AG09319 (cell line): ENCODE measurements around the gene TSPO.
A peak's percentile ranks its signal among the peaks of the same experiment; 100 is the strongest.
"Not testable (repeated sequence)": the region's sequence is repeated elsewhere in the genome, so short reads cannot be mapped to it uniquely, and the experiment has no call there.

Source experiments
- DNase-seq: peaks from one replicate; pipeline ENCODE4 v3.0.0-alpha.2; 2010; ENCODE audit warnings: low read depth; ENCODE audit errors: extremely low read depth
- CTCF ChIP-seq: IDR thresholded peaks from 2 replicates; pipeline ENCODE4 v1.5.1; 2011; ENCODE audit warnings: low read depth, mild to moderate bottlenecking, inconsistent platforms, low read length, moderate library complexity

Gene TSPO

GRCh38 chr22:43133401-43133800, 18.0 kb upstream of the TSPO start:
- DNase-seq = no peak
- no peak for TF ChIP-seq CTCF

DNA sequence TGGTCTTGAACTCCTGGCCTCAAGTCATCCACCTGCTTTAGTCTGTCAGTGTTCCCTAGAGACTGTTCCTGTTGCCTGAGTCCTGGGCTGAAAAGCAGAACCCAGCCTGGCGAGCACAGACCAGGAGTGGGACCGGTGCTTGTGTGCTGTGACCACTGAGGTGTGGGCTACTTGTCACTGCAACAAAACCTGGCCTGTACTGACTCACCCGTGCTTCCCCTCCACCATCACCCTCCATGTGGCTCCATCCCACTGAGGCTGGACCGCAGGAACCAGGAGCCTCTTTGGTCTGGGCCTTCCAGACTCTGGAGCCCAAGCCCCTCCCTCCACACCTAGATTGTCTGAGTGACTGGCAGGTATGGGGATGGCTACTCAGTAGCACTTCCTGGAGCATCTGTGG, 16.8 kb upstream of the TSPO start:
- TF ChIP-seq CTCF = no peak
- no peak for DNase-seq

GRCh38 chr22:43135565-43135964, 15.8 kb upstream of the TSPO start:
- no peak for TF ChIP-seq CTCF

DNA sequence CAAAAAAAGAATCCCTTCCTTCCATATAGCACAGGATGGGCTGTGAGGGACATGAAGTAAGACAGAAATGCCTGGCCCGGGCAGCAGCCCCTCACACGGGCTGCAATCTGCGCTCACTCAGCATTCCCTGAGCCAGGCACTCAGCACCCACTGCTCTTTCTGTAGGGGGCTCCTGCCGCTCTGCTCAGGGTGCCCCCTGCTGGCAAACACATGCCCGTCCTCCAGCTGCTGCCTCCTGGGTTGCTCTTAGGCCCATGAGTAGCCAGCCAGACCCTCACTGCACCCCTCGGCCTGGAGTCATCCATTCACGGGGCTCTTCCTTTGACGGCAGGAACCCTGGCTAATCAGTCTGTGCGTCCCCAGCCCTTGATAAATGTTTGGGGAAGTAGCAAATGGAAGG, 15.1 kb upstream of the TSPO start:
- peak; percentile 65 for TF ChIP-seq CTCF
- no peak for DNase-seq

More at GRCh38 chr22:43135565-43135964, 15.8 kb upstream of the TSPO start:
- no peak for DNase-seq

DNA sequence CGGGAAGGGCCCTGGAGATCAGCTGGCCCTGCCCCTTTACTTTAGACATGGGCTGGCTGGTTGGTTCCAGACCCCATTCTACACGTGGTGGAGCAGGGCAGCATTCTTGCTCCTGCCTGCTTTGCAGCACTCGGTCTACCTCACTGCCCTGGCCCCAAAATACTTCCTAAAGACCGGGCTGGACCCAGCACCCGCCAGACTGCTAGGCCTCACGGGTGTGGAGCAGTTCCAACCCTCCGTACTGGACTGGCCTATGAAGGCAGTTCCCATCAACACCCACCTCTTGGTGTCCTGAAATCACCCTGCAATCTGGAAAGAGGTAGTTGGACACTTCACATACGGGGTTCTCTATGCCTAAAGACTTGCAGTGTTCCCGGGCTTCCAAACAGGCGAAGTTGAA, 14.6 kb upstream of the TSPO start:
- TF ChIP-seq CTCF = no peak
- DNase-seq = no peak

GRCh38 chr22:43142880-43143562, 8.3 kb upstream of the TSPO start, which contains the start of gene MCAT:
Gene MCAT (minus strand): TSS chr22:43143398. CDS start chr22:43143348, 50 bp downstream.
- TF ChIP-seq CTCF = no peak
- no peak for DNase-seq

DNA sequence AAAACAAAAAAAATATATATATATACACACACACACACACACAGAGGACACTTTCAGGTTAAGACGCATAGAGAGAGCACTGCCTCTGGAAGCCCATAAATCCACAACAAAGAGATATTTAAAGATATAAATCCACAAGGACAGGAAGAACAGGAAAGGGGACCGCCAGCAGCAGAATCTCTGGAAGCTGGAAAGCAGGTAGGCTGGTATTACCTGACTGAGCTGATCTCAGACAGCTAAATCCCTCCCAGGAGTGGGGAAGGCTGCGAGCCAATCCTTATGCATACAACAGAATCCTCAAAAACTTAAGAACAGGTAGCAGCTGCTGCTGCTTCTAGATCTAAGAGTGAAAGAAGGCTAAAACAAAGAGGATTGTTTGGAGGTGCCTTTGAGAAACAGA, 6.4 kb upstream of the TSPO start:
- no peak for DNase-seq
- no peak for TF ChIP-seq CTCF

GRCh38 chr22:43145371-43145770, 6.0 kb upstream of the TSPO start:
- DNase-seq = not testable (repeated sequence)

DNA sequence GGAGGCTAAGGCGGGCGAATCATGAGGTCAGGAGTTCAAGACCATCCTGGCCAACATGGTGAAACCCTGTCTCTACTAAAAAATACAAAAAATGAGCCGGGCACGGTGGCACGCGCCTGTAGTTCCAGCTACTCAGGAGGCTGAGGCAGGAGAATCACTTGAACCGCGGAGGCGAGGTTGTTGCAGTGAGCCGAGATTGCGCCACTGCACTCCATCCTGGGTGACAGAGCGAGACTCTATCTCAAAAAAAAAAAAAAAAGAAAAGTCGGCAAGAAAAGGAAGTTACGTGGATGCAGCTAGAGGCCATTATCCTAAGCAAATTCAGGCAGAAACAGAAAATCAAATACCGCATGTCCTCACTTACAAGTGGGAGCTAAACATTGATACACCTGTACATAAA, 5.0 kb upstream of the TSPO start:
- DNase-seq = not testable (repeated sequence)
